IMR-90 (cell line): ENCODE data around the gene MLLT3. TPM values are rescaled to one million over a fixed set of nuclear protein-coding genes. Genes with fewer than 3 reads are reported as not detected.

Source experiments
- ATAC-seq: fragments of 200-7000 bp; cut with Tn5 transposase; 2 replicates; pipeline ENCODE4 v1.9.1; 2020; ENCODE audit warnings: low read depth, mild to moderate bottlenecking, moderate library complexity
- BruUV-seq: library from RNA; stranded (reverse); fragments of 400-500 nt; replicated peaks from 2 replicates; lab custom pipeline; 2021; lab: Mats Ljungman, UMichigan
- CTCF ChIA-PET: fragments of 300-600 bp; formaldehyde crosslinking; extraction: SDS; loops from one replicate; lab custom pipeline; 2021; ENCODE audit warnings: antibody characterized with exemption; lab: Yijun Ruan, JAX
- POLR2A ChIA-PET: fragments of 300-600 bp; sonication (Branson Sonifier 250); formaldehyde crosslinking; loops from one replicate; lab custom pipeline; 2022; ENCODE audit warnings: antibody characterized with exemption; ENCODE audit not compliant: unreplicated experiment; lab: Charles Lee
- DNase-seq: peaks from one replicate; pipeline ENCODE4 v3.0.0; 2013
- H2AFZ ChIP-seq: replicated peaks from 2 replicates; pipeline ENCODE3; 2013; ENCODE audit warnings: low read length, mild to moderate bottlenecking; ENCODE audit not compliant: poor library complexity
- H2AK5ac ChIP-seq: 2 replicates; pipeline ENCODE4 v1.6.1; 2013; ENCODE audit warnings: low read depth, low read length, inconsistent platforms
- H2AK9ac ChIP-seq: replicated peaks from 2 replicates; pipeline ENCODE3; 2013; ENCODE audit warnings: mild to moderate bottlenecking, low read depth, low read length, moderate library complexity; ENCODE audit not compliant: poor library complexity
- H2BK120ac ChIP-seq: 2 replicates; pipeline ENCODE4 v1.6.1; 2013; ENCODE audit warnings: low read depth, low read length, inconsistent platforms
- H2BK15ac ChIP-seq: 3 replicates; pipeline ENCODE4 v1.6.1; 2013; ENCODE audit warnings: low read depth, low read length, inconsistent platforms
- H2BK20ac ChIP-seq: 2 replicates; pipeline ENCODE4 v1.6.1; 2013; ENCODE audit warnings: low read depth, mild to moderate bottlenecking, inconsistent platforms, low read length, moderate library complexity
- H2BK5ac ChIP-seq: 2 replicates; pipeline ENCODE4 v1.6.1; 2013; ENCODE audit warnings: mild to moderate bottlenecking, low read depth, low read length, inconsistent platforms; ENCODE audit not compliant: poor library complexity, severe bottlenecking
- H3K14ac ChIP-seq: replicated peaks from 2 replicates; pipeline ENCODE4 v1.6.1; 2013; ENCODE audit warnings: low read depth, low read length, inconsistent platforms
- H3K18ac ChIP-seq: 2 replicates; pipeline ENCODE4 v1.6.1; 2013; ENCODE audit warnings: low read depth, low read length, control low read depth
- H3K23ac ChIP-seq: 2 replicates; pipeline ENCODE4 v1.6.1; 2013; ENCODE audit warnings: low read depth, low read length, inconsistent platforms
- H3K27ac ChIP-seq: 2 replicates; pipeline ENCODE4 v1.5.1; 2013; ENCODE audit warnings: mild to moderate bottlenecking, control low read depth, low read length; ENCODE audit not compliant: insufficient read depth
- H3K27me3 ChIP-seq: 2 replicates; pipeline ENCODE4 v1.6.1; 2013; ENCODE audit warnings: low read length; ENCODE audit not compliant: control insufficient read depth, insufficient read depth
- H3K36me3 ChIP-seq: 2 replicates; pipeline ENCODE4 v1.6.1; 2013; ENCODE audit warnings: low read length, mixed read lengths; ENCODE audit not compliant: control insufficient read depth, insufficient read depth
- H3K4ac ChIP-seq: 2 replicates; pipeline ENCODE4 v1.6.1; 2013; ENCODE audit warnings: low read depth, low read length, inconsistent platforms
- H3K4me1 ChIP-seq: 2 replicates; pipeline ENCODE4 v1.6.1; 2013; ENCODE audit warnings: low read length, mixed read lengths; ENCODE audit not compliant: control insufficient read depth, insufficient read depth
- H3K4me2 ChIP-seq: 2 replicates; pipeline ENCODE4 v1.6.1; 2013; ENCODE audit warnings: low read depth, mild to moderate bottlenecking, control low read depth, low read length, moderate library complexity
- H3K4me3 ChIP-seq: 2 replicates; pipeline ENCODE4 v1.5.1; 2013; ENCODE audit warnings: low read depth, mild to moderate bottlenecking, control low read depth, low read length, moderate library complexity; ENCODE audit not compliant: insufficient read depth
- H3K56ac ChIP-seq: 2 replicates; pipeline ENCODE4 v1.6.1; 2013; ENCODE audit warnings: low read length, inconsistent platforms; ENCODE audit not compliant: insufficient read depth; ENCODE audit errors: extremely low read depth
- H3K79me1 ChIP-seq, 2 experiments: 2 replicates each; pipeline ENCODE4 v1.6.1; 2013; ENCODE audit warnings: low read length in 2 of 2, inconsistent platforms in 1 of 2, low read depth in 1 of 2
- H3K9ac ChIP-seq: 2 replicates; pipeline ENCODE4 v1.6.1; 2013; ENCODE audit warnings: low read depth, low read length, control low read depth
- H3K9me1 ChIP-seq: 2 replicates; pipeline ENCODE4 v1.6.1; 2013; ENCODE audit warnings: low read length, inconsistent platforms; ENCODE audit not compliant: insufficient read depth
- H3K9me3 ChIP-seq: 2 replicates; pipeline ENCODE4 v1.6.1; 2013; ENCODE audit warnings: low read length; ENCODE audit not compliant: control insufficient read depth, insufficient read depth
- H4K20me1 ChIP-seq: 2 replicates; pipeline ENCODE4 v1.6.1; 2013; ENCODE audit warnings: low read length, inconsistent platforms; ENCODE audit not compliant: insufficient read depth
- H4K5ac ChIP-seq: 2 replicates; pipeline ENCODE4 v1.6.1; 2013; ENCODE audit warnings: mild to moderate bottlenecking, low read depth, low read length, control low read depth
- H4K8ac ChIP-seq, 2 experiments: 2 replicates each; pipeline ENCODE4 v1.6.1; 2013; ENCODE audit warnings: low read depth in 2 of 2, low read length in 2 of 2, control low read depth in 1 of 2, inconsistent platforms in 1 of 2
- H4K91ac ChIP-seq: 2 replicates; pipeline ENCODE4 v1.6.1; 2013; ENCODE audit warnings: low read depth, low read length, inconsistent platforms; ENCODE audit not compliant: insufficient read depth
- BHLHE40 ChIP-seq: fragments of 150-350 bp; IDR thresholded peaks from 2 replicates; pipeline ENCODE4 v1.6.1; 2016; ENCODE audit warnings: mild to moderate bottlenecking, low read depth, low read length
- CEBPB ChIP-seq: IDR thresholded peaks from 2 replicates; pipeline ENCODE4 v1.6.1; 2012; ENCODE audit warnings: low read depth, low read length, improper control_type of control experiment
- CHD1 ChIP-seq: IDR thresholded peaks from 2 replicates; pipeline ENCODE4 v1.6.1; 2012; ENCODE audit warnings: low read depth, low read length, improper control_type of control experiment
- FOS ChIP-seq: fragments of 150-350 bp; IDR thresholded peaks from 2 replicates; pipeline ENCODE4 v1.6.1; 2016; ENCODE audit warnings: low read depth, low read length
- MAFK ChIP-seq: IDR thresholded peaks from 2 replicates; pipeline ENCODE4 v1.6.1; 2012; ENCODE audit warnings: low read depth, low read length, improper control_type of control experiment
- MAZ ChIP-seq: IDR thresholded peaks from 2 replicates; pipeline ENCODE4 v1.6.1; 2012; ENCODE audit warnings: low read depth, mild to moderate bottlenecking, low read length, improper control_type of control experiment, moderate library complexity, borderline replicate concordance
- MXI1 ChIP-seq: IDR thresholded peaks from 2 replicates; pipeline ENCODE4 v1.6.1; 2012; ENCODE audit warnings: low read depth, mild to moderate bottlenecking, low read length, moderate library complexity, borderline replicate concordance
- NFE2L2 ChIP-seq: fragments of 150-350 bp; IDR thresholded peaks from 2 replicates; pipeline ENCODE4 v1.6.1; 2016; ENCODE audit warnings: low read depth, mild to moderate bottlenecking, low read length
- POLR2A ChIP-seq: IDR thresholded peaks from 2 replicates; pipeline ENCODE4 v1.6.1; 2012; ENCODE audit warnings: mild to moderate bottlenecking, low read depth, low read length
- RAD21 ChIP-seq: IDR thresholded peaks from 2 replicates; pipeline ENCODE4 v1.6.1; 2012; ENCODE audit warnings: low read length, improper control_type of control experiment
- SMC3 ChIP-seq: fragments of 150-350 bp; IDR thresholded peaks from 2 replicates; pipeline ENCODE4 v1.6.1; 2016; ENCODE audit warnings: low read depth, mild to moderate bottlenecking, antibody characterized with exemption, low read length, moderate library complexity
- USF2 ChIP-seq: fragments of 150-350 bp; IDR thresholded peaks from 2 replicates; pipeline ENCODE4 v1.6.1; 2017; ENCODE audit warnings: mild to moderate bottlenecking, antibody characterized with exemption, low read length, low read depth
- WGBS, 2 experiments: methylation state at CpG; one replicate each; pipeline versions ENCODE4 v1.1.5 to v1.1.7; 2013; ENCODE audit warnings: missing lambda C conversion rate in 2 of 2; ENCODE audit not compliant: insufficient read length in 1 of 2; ENCODE audit errors: extremely low coverage in 2 of 2; 5-methylcytosine and 5-hydroxymethylcytosine counted together
- dilution Hi-C: fragments of 300-500 bp; cut with HindIII; formaldehyde crosslinking; loops from one replicate; pipeline ENCODE4 v1.14.3; 2018; ENCODE audit warnings: low sequenced_read_pairs; ENCODE audit not compliant: unreplicated experiment
- in situ Hi-C: fragments of 300-500 bp; cut with MboI; formaldehyde crosslinking; loops from 3 replicates; pipeline ENCODE4 v1.14.3; 2019; ENCODE audit warnings: low sequenced_read_pairs, inconsistent platforms, mixed read lengths
- intact Hi-C: fragments of 100-400 bp; cut with micrococcal nuclease; formaldehyde crosslinking; loops from 2 replicates; pipeline ENCODE4 v1.10.0; 2022
- polyA plus RNA-seq, 3 experiments: library from polyadenylated mRNA; depleted of rRNA; stranded (reverse); fragments of >200 nt; gene quantifications; 2 replicates each; pipeline ENCODE4 v1.2.3, GENCODE V29; 2012; ENCODE audit warnings: low replicate concordance in 1 of 3
- total RNA-seq: library from RNA; depleted of rRNA; stranded (reverse); fragments of >200 nt; gene quantifications from 2 replicates; pipeline ENCODE4 v1.2.3, GENCODE V29; 2012
- TF ChIP-seq, protein P1 (sequence below): fragments of 150-350 bp; IDR thresholded peaks from 2 replicates; pipeline ENCODE4 v1.6.1; 2016; ENCODE audit warnings: low read depth, mild to moderate bottlenecking, low read length, moderate library complexity, borderline replicate concordance
- TF ChIP-seq, protein P2 (sequence below): conservative IDR thresholded peaks from 2 replicates; pipeline ENCODE4 v1.5.1; 2012; ENCODE audit warnings: mild to moderate bottlenecking, low read depth, low read length, improper control_type of control experiment

Gene MLLT3
- total and polyA plus RNA-seq, 2 of the 4 experiments (the other 2 are of a cell fraction), result 10.4 to 21.1 TPM

- Histone ChIP-seq H3K18ac (peak overlapping the region; percentile 72; the same call in 1 of the 2 replicates), H2BK15ac (peak overlapping the region; percentile 42; the same call in 1 of the 3 replicates), H3K14ac (no peak overlapping the region), H4K20me1 (no peaks in the 10 kb centered on the region), H4K8ac (no peak overlapping the region), H3K36me3 (no peaks in the 10 kb centered on the region), H2AK9ac (no peak overlapping the region), H2BK120ac (peak overlapping the region; percentile 78; the same call in 1 of the 2 replicates), H2AFZ (no peak overlapping the region), H3K4me1 (peaks cover 9% of the 10 kb centered on the region), H2AK5ac (peak overlapping the region; percentile 33), H3K4ac (peak overlapping the region; percentile 76; the same call in 1 of the 2 replicates), H3K27ac (no peak overlapping the region), H4K5ac (no peak overlapping the region), H3K4me2 (no peak overlapping the region), H2BK20ac (no peak overlapping the region), H3K4me3 (no peak overlapping the region), H2BK5ac (no peak overlapping the region), H3K23ac (no peak overlapping the region), H3K9ac (no peak overlapping the region), H3K9me3 (no peaks in the 10 kb centered on the region), H3K79me1 (no peaks in the 10 kb centered on the region), H3K56ac (no peak overlapping the region), H4K91ac (no peak overlapping the region; the same call in 1 of the 2 replicates), H3K27me3 (no peaks in the 10 kb centered on the region), H3K9me1 (peaks cover 6% of the 10 kb centered on the region; the same call in 1 of the 2 replicates)
- intact Hi-C loops, result no loop called here
- BruUV-seq, result no TSS peak
- ChIA-PET CTCF (interaction anchor here (0.6 kb wide), 1 partner anchor 232 kb away, joined by 3 read pairs; no protein-coding TSS in a partner anchor), POLR2A (no interaction called here)
- TF ChIP-seq CEBPB, result no peak
- no peak for TF ChIP-seq POLR2A
- no peak for TF ChIP-seq USF2
- TF ChIP-seq MAZ, result no peak
- no peak for TF ChIP-seq CHD1
- no peak for TF ChIP-seq BHLHE40
- TF ChIP-seq, protein P1, sequence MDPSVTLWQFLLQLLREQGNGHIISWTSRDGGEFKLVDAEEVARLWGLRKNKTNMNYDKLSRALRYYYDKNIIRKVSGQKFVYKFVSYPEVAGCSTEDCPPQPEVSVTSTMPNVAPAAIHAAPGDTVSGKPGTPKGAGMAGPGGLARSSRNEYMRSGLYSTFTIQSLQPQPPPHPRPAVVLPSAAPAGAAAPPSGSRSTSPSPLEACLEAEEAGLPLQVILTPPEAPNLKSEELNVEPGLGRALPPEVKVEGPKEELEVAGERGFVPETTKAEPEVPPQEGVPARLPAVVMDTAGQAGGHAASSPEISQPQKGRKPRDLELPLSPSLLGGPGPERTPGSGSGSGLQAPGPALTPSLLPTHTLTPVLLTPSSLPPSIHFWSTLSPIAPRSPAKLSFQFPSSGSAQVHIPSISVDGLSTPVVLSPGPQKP, result no peak
- no peak for TF ChIP-seq MAFK
- no peak for TF ChIP-seq NFE2L2
- TF ChIP-seq, protein P2, sequence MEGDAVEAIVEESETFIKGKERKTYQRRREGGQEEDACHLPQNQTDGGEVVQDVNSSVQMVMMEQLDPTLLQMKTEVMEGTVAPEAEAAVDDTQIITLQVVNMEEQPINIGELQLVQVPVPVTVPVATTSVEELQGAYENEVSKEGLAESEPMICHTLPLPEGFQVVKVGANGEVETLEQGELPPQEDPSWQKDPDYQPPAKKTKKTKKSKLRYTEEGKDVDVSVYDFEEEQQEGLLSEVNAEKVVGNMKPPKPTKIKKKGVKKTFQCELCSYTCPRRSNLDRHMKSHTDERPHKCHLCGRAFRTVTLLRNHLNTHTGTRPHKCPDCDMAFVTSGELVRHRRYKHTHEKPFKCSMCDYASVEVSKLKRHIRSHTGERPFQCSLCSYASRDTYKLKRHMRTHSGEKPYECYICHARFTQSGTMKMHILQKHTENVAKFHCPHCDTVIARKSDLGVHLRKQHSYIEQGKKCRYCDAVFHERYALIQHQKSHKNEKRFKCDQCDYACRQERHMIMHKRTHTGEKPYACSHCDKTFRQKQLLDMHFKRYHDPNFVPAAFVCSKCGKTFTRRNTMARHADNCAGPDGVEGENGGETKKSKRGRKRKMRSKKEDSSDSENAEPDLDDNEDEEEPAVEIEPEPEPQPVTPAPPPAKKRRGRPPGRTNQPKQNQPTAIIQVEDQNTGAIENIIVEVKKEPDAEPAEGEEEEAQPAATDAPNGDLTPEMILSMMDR, result no peak
- TF ChIP-seq SMC3, result no peak
- TF ChIP-seq MXI1, result no peak
- no peak for TF ChIP-seq FOS
- TF ChIP-seq RAD21, result no peak
- no peak for ATAC-seq
- dilution Hi-C loops, result no loop called here
- DNase-seq, result no peak
- in situ Hi-C loops, result no loop called here
- 93% methylated on average over 2 of the region's 9 CpGs; no CpG with 5 or more reads in 1 of the 2 experiments for WGBS, 2 experiments
These were observed 305.9 kb downstream of the MLLT3 start for GRCh38 chr9:20316372-20316771.
